Measurements from ENCODE around the gene CEP72. TPM values are rescaled to one million over a fixed set of nuclear protein-coding genes. Genes with fewer than 3 reads are reported as not detected.
A peak's percentile ranks its signal among the peaks of the same experiment; 100 is the strongest.
"Not testable (repeated sequence)": the region's sequence is repeated elsewhere in the genome, so short reads cannot be mapped to it uniquely, and the experiment has no call there.

The CEP72 gene
- total RNA-seq, 1 donor: 5.2 TPM

DNA sequence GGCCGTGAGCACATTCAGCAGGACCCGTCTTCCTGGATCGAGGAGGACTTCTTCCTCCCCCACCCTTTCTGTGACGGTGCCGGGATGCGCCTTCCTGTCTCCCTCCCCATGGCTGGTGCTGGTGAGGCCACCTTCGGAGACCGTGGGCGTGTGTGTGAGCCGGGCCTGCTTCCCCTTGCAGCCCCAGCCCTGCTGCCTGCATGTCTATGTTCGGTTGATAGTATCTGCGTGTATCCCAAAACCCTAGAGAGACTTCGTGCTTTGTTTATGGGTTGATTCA lies 12.8 kb downstream of the CEP72 start:
- H3K4me3 ChIP-seq (ENCODE audit: low read depth, low read length): no peak overlapping the region
- TF ChIP-seq, protein P1, sequence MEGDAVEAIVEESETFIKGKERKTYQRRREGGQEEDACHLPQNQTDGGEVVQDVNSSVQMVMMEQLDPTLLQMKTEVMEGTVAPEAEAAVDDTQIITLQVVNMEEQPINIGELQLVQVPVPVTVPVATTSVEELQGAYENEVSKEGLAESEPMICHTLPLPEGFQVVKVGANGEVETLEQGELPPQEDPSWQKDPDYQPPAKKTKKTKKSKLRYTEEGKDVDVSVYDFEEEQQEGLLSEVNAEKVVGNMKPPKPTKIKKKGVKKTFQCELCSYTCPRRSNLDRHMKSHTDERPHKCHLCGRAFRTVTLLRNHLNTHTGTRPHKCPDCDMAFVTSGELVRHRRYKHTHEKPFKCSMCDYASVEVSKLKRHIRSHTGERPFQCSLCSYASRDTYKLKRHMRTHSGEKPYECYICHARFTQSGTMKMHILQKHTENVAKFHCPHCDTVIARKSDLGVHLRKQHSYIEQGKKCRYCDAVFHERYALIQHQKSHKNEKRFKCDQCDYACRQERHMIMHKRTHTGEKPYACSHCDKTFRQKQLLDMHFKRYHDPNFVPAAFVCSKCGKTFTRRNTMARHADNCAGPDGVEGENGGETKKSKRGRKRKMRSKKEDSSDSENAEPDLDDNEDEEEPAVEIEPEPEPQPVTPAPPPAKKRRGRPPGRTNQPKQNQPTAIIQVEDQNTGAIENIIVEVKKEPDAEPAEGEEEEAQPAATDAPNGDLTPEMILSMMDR (IDR thresholded peaks at IDR 0.05; ENCODE audit: insufficient read depth, low read depth, low read length): no peak
- DNase-seq (ENCODE audit: low read depth): no peak

DNA sequence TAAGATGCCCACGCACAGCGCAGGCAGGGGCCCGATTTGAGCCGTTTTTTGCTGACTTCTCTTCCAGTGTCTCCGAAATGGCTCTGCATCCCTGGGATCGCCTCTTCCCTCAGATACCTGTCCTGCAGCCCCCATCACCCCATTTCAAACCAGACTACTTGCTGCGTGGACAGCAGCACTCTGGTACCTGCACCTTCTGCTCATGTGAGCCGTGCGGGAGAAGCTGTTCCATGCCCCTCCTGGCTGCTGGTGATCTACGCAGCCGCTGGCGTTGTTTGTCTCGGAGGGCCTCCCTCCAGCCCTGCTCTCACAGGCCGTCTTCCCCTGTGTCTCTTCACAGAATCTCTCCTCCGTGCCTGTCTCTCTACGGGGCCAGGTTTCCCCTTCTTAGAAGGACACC lies 13.4 kb downstream of the CEP72 start:
- no peak overlapping the region for H3K4me3 ChIP-seq (ENCODE audit: low read depth, low read length)

DNA sequence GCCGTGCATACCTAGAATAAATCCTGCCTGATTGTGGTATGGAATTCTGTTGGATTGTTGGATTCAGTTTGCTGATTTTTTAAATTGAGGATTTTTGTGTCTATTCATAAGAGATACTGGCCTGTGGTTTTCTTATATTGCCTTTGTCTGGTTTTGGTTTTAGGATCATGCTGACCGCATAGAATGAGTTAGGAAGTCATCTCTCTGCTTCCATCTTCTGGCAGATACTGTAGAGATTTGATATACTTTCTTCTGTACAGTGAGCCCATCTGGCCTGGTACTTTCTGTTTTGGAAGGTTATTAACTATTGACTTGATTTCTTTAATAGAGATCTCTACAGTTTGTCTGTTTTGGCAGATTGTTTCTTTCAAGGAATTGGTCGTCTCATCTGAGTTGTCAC lies 14.7 kb downstream of the CEP72 start:
- peak; percentile 13 for DNase-seq (ENCODE audit: low read depth)
- TF ChIP-seq, protein P1 (IDR thresholded peaks at IDR 0.05; ENCODE audit: insufficient read depth, low read depth, low read length): no peak
- no peak overlapping the region for H3K4me3 ChIP-seq (ENCODE audit: low read depth, low read length)

More for the DNA sequence above, 13.4 kb downstream of the CEP72 start:
- TF ChIP-seq, protein P1 (IDR thresholded peaks at IDR 0.05; ENCODE audit: insufficient read depth, low read depth, low read length): no peak
- DNase-seq (ENCODE audit: low read depth): no peak

DNA sequence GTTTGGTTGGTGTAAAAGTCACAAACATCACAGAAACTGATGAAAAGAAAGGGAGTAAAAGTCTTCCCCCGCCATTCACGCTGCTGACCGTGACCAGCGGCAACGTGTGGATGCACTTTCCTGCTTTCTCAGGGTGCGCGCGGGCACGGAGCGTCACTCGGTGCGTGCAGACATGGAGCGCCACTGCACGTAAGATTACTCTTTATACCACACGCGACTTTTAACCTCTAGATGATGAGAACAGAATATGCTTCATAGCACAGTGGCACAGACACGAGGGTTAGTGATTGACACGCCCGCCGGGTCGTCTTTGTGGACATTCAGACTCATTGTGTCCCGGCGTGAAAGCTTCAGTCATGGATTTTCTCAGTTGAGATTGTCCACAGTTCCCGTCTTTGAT lies 15.7 kb downstream of the CEP72 start:
- TF ChIP-seq, protein P1 (IDR thresholded peaks at IDR 0.05; ENCODE audit: insufficient read depth, low read depth, low read length): no peak
- no peak overlapping the region for H3K4me3 ChIP-seq (ENCODE audit: low read depth, low read length)

DNA sequence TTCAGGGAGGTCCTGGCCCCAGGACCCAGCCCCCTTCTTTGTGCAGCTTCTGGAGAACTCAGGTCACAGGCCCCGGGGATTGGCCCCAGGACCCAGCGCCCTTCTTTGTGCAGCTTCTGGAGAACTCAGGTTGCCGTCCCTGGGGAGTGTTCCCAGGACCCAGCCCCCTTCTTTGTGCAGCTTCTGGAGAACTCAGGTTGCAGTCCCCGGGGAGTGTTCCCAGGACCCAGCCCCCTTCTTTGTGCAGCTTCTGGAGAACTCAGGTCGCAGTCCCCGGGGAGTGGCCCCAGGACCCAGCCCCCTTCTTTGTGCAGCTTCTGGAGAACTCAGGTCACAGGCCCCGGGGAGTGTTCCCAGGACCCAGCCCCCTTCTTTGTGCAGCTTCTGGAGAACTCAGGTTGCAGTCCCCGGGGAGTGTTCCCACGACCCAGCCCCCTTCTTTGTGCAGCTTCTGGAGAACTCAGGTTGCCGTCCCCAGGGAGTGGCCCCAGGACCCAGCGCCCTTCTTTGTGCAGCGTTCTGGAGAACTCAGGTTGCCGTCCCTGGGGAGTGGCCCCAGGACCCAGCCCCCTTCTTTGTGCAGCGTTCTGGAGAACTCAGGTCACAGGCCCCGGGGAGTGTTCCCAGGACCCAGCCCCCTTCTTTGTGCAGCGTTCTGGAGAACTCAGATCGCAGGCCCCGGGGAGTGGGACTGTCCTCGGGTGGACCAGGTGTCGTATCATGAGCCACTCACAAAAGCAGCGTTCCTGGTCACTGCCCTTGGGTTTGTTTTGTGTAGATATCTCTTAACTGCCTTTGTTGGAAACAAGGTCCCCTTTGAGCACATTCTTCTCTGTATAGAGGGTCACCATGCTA lies 16.4 kb downstream of the CEP72 start:
- not testable (repeated sequence) for DNase-seq (ENCODE audit: low read depth); H3K4me3 ChIP-seq (ENCODE audit: low read depth, low read length)

More for the DNA sequence above, 15.7 kb downstream of the CEP72 start:
- DNase-seq (ENCODE audit: low read depth): no peak

DNA sequence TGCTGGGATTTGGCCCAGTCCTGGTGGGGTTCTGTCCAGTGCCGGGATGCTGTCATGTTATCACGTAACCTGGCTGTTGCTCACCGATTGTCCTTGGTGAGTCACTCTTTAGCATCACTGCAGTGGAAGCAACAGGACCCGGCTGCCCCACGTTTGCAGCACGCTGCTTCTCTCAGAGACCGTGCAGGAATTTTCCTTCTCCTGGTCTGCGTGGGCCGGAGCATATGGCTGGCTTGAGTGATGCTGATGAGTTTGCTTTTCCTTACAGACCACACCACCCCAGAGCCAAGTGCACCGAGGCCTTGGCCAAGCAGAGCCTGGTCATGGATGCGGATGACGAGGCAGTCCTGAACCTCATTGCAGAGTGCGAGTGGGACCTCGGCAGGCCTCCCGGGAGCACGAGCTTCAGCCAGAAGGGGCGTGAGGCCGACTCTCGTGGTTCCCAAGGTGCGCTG lies 21.4 kb downstream of the CEP72 start:
- peak; percentile 8 for DNase-seq (ENCODE audit: low read depth)
- TF ChIP-seq, protein P1 (IDR thresholded peaks at IDR 0.05; ENCODE audit: insufficient read depth, low read depth, low read length): no peak
- H3K4me3 ChIP-seq (ENCODE audit: low read depth, low read length): no peak overlapping the region

DNA sequence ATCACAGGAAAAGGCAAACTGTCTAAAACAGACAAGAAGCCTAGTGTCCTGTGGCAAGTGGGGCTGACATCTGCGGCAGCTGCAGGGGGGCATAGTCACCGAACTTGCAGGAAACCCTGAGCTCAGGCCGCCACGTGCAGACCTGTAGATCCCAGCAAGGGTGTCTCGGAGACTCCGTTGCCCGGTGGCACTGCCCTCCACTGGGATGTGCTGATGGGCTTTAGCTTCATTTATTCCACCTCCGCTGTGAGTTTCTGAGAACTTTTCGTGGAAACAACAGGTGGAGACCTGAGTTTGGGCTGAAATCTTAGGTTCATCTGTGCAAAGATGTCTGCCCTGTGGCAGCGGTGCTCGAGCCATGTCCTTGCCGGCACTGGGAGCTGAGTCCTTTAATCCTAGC lies 22.1 kb downstream of the CEP72 start:
- TF ChIP-seq, protein P1 (IDR thresholded peaks at IDR 0.05; ENCODE audit: insufficient read depth, low read depth, low read length): no peak

More for the DNA sequence above, 22.1 kb downstream of the CEP72 start:
- H3K4me3 ChIP-seq (ENCODE audit: low read depth, low read length): no peak overlapping the region
- DNase-seq (ENCODE audit: low read depth): no peak

Measured in fibroblast of villous mesenchyme (primary cell).